Adipocyte (in vitro differentiated cells): ENCODE results near the gene SMIM24.
"Not testable (repeated sequence)": the region's sequence is repeated elsewhere in the genome, so short reads cannot be mapped to it uniquely, and the experiment has no call there.

Source experiments
- DNase-seq: peaks from one replicate; pipeline ENCODE4 v3.0.0-alpha.2; 2015; ENCODE audit warnings: low read depth
- H3K27me3 ChIP-seq: replicated peaks from 2 replicates; pipeline ENCODE4 v1.7.0; 2013; ENCODE audit warnings: mild to moderate bottlenecking, low read length, moderate library complexity; ENCODE audit not compliant: control insufficient read depth, insufficient read depth
- H3K36me3 ChIP-seq: 2 replicates; pipeline ENCODE4 v1.7.0; 2013; ENCODE audit warnings: low read length, mild to moderate bottlenecking, moderate library complexity; ENCODE audit not compliant: control insufficient read depth, insufficient read depth, severe bottlenecking
- H3K4me1 ChIP-seq: 2 replicates; pipeline ENCODE4 v1.7.0; 2013; ENCODE audit warnings: mild to moderate bottlenecking, low read length, moderate library complexity; ENCODE audit not compliant: control insufficient read depth, insufficient read depth
- H3K4me3 ChIP-seq: 2 replicates; pipeline ENCODE4 v1.7.0; 2013; ENCODE audit warnings: mild to moderate bottlenecking, low read length, moderate library complexity
- H3K9ac ChIP-seq: 2 replicates; pipeline ENCODE4 v1.7.0; 2013; ENCODE audit warnings: mild to moderate bottlenecking, low read length, moderate library complexity
- H3K9me3 ChIP-seq: 2 replicates; pipeline ENCODE4 v1.7.0; 2013; ENCODE audit warnings: mild to moderate bottlenecking, low read length, moderate library complexity; ENCODE audit not compliant: control insufficient read depth

Gene SMIM24

DNA sequence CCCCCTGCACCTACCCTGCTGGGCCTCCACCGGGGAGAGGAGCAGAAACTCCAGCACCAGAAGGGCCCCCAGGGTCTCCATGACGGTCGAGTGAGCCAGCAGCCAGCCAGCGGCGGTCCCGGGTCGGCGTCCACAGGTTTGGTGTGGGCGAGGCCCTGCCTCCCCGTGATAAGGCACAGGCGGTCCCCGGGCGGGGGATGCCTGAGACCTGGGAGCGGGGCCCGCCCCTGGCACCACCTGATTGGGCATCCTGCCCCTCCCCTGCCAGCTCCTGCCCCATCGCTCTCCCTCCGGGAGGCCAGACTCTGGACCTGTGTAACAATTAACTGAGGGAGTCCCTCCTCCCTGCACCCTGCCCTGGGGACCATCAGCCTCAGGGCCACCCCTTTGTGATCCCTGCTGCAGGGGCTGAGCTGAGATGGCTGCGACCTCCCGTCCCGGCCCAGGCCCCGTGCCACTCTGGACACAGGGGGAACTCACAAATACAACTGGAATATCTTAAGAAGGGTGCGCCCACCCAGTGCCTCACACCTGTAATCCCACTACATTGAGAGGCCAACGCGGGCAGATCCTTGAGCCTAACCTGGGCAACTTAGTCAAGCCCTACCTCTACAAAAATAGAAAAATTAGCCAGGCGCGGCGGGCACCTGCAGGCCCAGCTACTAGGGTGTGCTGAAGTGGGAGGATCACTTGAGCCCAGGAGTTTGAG is at the start of gene SMIM24:
Gene SMIM24 (minus strand): TSS at position 143 of the 709 bp plus-strand sequence. CDS start 62 bp downstream, at position 81.
- no peak for DNase-seq
- H3K27me3 ChIP-seq, result peaks cover 44% of the 10 kb centered on the region
- H3K4me3 ChIP-seq, result no peak within 1 kb of the TSS

DNA sequence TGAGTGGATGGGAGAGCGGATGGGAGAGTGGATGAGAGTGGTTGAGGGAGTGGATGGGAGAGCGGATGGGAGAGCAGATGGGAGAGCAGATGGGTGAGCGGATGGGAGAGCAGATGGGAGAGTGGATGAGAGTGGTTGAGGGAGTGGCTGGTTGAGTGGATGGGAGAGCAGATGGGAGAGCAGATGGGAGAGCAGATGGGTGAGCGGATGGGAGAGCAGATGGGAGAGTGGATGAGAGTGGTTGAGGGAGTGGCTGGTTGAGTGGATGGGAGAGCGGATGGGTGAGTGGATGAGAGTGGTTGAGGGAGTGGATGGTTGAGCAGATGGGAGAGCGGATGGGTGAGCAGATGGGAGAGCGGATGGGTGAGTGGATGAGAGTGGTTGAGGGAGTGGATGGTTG is 49.0 kb upstream of the SMIM24 start:
- not testable (repeated sequence) for H3K4me1 ChIP-seq, H3K27me3 ChIP-seq, DNase-seq, H3K9ac ChIP-seq, H3K9me3 ChIP-seq, H3K4me3 ChIP-seq
- peaks cover 61% of the 10 kb centered on the region for H3K36me3 ChIP-seq

More for the DNA sequence above, at the start of gene SMIM24:
- no peak within 1 kb of the TSS for H3K9ac ChIP-seq
- no peaks in the 10 kb centered on the region for H3K9me3 ChIP-seq
- H3K4me1 ChIP-seq, result no peaks in the 10 kb centered on the region
- H3K36me3 ChIP-seq, result no peaks in the 10 kb centered on the region

DNA sequence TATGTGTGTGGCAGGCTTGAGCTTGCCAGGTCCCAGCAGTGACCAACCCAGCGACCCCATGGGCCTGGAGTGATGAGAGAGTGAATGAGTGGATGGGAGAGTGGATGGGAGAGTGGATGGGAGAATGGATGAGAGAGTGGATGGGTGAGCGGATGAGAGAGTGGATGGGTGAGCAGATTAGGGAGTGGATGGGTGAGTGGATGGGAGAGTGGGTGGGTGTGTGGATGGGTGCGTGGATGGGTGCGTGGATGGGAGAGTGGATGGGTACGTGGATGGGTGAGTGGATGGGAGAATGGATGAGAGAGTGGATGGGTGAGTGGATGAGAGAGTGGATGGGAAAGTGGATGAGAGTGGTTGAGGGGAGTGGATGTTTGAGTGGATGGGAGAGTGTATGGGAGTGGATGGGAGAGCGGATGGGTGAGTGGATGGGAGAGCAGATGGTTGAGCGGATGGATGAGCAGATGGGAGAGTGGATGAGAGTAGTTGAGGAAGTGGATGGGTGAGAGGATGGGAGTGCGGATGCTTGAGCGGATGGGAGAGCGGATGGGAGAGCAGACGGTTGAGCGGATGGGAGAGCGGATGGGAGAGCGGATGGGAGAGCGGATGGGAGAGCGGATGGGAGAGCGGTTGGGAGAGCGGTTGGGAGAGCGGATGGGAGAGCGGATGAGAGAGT is 48.4 kb upstream of the SMIM24 start:
- Histone ChIP-seq H3K36me3 (peaks cover 63% of the 10 kb centered on the region), H3K4me3 (no peak overlapping the region), H3K27me3 (no peaks in the 10 kb centered on the region), H3K4me1 (no peaks in the 10 kb centered on the region), H3K9me3 (no peaks in the 10 kb centered on the region), H3K9ac (no peak overlapping the region)
- DNase-seq, result no peak

DNA sequence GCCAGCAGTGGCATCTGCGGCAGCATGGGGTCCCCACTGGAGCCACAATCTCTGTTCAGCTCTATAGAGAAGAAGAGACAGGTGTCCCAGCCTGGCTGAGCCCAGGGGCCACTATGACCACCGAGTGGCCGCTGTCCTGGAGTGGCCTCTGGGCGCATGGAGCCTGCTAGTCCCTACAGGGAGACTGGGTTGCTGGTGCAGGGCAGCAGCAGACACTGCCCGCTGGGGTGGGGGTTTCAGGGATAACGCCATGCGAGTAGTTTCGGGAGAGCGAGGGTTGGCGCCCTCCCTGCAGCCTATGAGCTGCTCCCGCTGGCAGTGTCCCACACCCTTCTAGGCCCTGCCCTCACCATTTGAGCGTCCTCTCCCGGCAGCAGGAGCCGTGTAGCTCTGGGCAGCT is 47.8 kb upstream of the SMIM24 start:
- Histone ChIP-seq H3K9me3 (no peaks in the 10 kb centered on the region), H3K27me3 (no peaks in the 10 kb centered on the region), H3K4me1 (no peaks in the 10 kb centered on the region), H3K36me3 (peaks cover 61% of the 10 kb centered on the region), H3K4me3 (no peak overlapping the region), H3K9ac (no peak overlapping the region)
- no peak for DNase-seq

DNA sequence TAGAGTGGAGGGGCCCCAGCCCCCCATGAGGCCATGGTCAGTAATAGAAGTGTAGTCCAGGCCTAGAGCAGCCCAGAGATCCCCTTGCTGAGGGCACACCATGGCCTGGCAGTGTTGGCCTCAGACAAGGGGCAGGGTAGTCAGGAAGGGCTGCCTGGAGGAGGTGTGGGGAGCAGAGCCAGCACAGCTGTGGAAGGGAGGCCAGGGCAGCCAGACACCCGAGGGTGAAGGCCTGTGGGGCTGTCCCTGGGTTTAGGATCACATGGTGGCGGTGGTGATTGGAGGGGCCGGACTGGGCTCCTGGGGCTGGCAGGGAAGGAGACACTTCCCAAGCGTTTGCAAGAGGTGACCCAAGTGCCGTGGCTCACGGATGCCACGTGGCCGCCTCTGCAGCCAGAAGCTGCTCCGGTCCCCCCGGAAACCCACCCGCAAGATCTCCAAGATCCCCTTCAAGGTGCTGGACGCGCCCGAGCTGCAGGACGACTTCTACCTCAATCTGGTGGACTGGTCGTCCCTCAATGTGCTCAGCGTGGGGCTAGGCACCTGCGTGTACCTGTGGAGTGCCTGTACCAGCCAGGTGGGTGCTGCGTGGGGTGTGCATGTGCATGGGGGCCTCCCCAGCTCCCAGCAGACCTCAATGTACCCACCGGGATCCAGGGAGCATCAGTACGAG is 47.0 kb upstream of the SMIM24 start:
- Histone ChIP-seq H3K9ac (no peak overlapping the region), H3K27me3 (no peaks in the 10 kb centered on the region), H3K9me3 (no peaks in the 10 kb centered on the region), H3K36me3 (peaks cover 54% of the 10 kb centered on the region), H3K4me1 (no peaks in the 10 kb centered on the region), H3K4me3 (no peak overlapping the region)
- no peak for DNase-seq

DNA sequence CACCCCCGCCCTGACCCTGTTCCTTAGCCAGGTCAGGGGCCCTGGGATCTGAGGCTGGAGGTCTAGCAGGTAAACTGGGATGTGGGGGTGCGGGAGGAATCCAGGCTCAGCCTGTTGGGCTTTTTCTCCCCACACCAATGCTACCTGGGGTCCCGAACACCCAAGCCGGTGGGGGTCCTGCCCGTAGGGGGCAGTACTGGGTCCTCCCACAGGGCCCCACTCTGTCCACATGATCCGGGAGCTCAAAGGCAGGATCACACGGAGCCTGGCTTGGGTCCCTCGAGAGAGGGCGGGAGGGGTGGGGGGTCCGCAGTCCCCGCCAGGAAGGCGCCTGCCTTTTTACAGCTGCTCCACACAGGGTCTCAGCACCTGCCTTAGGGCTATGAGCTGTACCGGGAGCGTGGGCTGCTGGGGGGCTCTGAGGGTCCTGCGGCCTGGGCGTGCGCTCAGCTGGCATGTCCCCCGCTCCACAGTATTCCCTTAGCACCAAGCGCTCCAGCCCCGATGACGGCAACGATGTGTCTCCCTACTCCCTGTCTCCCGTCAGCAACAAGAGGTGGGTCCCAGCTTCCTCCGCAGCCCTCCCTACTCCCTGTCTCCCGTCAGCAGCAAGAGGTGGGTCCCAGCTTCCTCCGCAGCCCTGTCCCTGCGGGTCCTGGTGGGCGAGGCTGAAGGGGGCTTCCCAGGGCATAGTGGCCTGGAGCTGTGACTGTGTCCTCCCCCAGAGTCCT is 46.3 kb upstream of the SMIM24 start:
- Histone ChIP-seq H3K36me3 (peaks cover 47% of the 10 kb centered on the region), H3K9ac (no peak overlapping the region), H3K4me1 (no peaks in the 10 kb centered on the region), H3K27me3 (no peaks in the 10 kb centered on the region), H3K4me3 (no peak overlapping the region), H3K9me3 (no peaks in the 10 kb centered on the region)
- no peak for DNase-seq

DNA sequence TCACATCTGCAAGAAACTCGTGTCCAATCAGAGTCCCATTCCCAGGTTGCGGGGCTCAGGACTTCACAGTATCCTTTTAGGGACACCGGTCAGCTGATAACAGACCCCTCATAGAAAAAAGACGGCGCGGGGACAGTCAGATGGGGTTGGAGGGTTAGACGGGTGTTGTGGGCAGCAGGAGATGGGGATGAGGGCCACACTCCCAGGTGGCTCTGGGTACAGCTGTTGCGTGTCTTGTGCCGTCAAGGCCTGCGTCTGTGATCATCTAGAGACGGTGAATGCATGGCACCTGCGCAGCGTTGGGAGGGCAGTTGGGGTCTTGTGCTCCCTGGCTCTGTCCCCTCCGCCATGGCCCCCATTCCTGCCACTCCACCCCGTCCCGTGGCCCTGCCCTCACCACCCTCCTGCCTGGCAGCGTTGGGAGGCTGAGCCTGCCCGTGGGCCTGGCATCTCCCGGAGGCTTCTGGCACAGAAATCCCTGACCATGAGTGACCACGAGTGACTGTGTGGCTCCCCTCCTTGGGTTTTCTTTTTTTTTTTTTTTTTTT is 44.7 kb upstream of the SMIM24 start:
- no peaks in the 10 kb centered on the region for H3K9me3 ChIP-seq
- no peak overlapping the region for H3K9ac ChIP-seq
- no peaks in the 10 kb centered on the region for H3K27me3 ChIP-seq
- DNase-seq, result no peak
- peaks cover 33% of the 10 kb centered on the region for H3K36me3 ChIP-seq
- H3K4me3 ChIP-seq, result no peak overlapping the region
- H3K4me1 ChIP-seq, result no peaks in the 10 kb centered on the region

DNA sequence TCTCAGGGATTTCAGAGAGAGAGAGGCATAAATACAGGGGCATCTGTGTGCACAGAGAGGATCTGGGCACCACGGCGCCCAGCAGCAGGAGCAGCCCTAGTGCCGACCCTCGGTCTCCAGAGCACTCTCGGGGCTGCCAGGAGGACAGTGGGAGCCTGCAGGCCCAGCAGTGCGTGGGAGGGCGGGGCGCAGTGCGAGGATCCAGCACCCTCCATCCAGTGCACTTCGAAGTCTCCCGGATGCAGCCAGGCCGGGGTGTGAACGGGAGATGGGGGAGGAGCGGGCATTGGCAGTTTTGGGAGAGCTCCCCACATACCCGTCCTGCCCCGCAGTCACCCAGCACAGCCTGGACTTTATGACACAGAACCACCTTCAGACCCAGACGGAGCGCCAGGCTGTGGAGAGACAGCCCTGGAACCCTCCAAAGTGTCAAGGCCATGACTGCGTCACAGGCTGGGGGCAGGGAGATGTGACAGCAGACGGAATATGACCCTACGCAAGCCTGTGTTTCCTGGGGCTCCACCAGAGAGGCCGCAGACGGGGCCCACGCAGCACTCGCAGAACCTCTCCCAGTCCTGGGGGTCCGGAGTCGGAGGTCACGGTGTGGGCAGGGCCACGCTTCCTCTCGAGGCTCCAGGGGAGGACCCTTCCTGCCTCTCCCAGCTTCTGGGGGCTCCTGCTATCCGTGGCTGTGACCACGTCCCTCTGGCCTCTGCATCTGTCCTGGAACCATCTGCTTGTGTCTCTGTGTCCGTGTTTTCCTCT is 43.9 kb upstream of the SMIM24 start:
- Histone ChIP-seq H3K27me3 (no peaks in the 10 kb centered on the region), H3K4me3 (no peak overlapping the region), H3K36me3 (peaks cover 33% of the 10 kb centered on the region), H3K9me3 (no peaks in the 10 kb centered on the region), H3K9ac (no peak overlapping the region), H3K4me1 (no peaks in the 10 kb centered on the region)
- DNase-seq, result no peak

DNA sequence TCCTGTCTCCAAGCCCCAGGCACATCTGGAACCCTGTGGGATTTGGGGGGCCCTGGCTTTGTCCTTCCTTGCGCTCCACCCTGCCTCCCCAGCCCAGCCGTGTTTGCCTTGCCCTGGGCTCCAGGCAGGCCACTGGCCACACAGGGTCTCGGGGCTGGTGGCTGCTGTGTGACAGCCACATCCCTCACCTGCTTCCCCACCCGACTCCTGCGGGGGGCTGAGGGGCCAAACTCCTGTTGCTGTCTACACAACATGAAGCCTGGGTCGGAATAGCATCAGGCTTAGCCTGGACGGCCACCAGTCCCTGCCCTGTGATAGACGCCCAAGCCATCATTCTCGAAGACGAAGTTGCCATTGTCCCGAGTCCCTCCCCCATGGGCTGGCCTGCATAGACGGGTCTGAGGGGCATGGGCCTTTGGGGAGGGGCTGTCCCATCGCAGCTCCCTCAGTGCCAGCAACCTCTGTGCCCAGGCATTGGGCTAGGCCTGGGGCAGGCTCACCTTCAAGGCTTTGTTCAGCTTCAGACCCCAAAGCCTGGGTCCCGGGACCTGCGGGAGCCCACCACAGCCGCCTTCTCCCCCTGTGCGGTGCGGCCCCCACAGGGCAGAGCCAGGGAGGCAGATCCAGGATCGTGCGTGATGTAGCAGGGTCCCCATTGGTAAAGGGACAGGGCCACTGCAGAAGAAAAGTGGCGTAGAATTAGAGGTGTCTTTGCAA is 43.2 kb upstream of the SMIM24 start:
- Histone ChIP-seq H3K27me3 (no peaks in the 10 kb centered on the region), H3K9me3 (no peaks in the 10 kb centered on the region), H3K9ac (no peak overlapping the region), H3K4me1 (no peaks in the 10 kb centered on the region), H3K4me3 (no peak overlapping the region), H3K36me3 (peaks cover 33% of the 10 kb centered on the region)
- no peak for DNase-seq
